ENCODE measurements around the gene AKT2.

AKT2 gene

DNA sequence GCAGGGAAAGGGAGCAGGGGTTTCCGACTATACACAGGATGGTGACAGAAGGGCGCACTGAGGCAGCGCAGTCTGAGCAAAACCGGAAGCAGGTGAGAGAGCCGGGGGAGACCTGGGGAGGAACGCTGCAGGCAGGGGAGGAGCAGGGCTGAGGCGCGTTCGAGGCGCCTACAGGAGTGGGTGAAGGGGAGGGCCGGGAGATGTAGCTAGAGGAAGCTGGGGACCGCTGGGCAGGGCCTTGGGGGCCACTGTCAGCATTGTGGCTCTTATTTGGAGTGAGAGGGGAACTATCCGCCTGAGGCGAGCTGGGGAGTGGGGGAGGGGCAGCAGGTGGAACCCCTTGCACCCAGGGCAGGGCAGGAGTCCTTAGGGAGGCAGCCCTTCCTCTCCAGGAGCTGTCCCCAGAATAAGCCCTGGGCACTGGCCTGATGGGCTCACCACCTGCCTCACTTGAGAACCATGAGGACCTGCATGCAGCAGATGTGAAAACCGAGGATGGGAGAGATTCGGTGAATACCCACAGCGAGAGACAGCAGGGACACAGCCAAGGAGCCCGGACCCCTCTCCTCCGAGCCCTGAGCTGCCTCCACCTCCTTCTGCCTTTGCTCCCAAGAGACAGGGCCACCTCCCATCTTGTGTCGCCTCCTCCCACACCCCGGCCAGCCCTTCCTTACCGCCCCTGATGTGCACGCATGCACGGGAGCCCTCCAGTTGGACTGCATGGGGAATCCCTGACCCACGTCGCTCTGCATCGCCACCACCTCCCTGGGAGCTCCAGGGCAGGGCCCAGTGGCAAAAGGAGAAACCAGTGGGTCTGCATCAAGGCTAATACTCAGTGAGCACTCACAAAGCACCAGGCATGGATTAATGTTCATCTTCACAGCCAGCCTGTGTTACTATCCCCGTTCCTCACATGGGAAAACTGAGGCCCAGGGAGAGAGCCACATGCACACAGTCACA is 10.3 kb downstream of the AKT2 start:
- no peak for DNase-seq (ENCODE audit: low read depth in 2 of 2, low spot score in 1 of 2)

DNA sequence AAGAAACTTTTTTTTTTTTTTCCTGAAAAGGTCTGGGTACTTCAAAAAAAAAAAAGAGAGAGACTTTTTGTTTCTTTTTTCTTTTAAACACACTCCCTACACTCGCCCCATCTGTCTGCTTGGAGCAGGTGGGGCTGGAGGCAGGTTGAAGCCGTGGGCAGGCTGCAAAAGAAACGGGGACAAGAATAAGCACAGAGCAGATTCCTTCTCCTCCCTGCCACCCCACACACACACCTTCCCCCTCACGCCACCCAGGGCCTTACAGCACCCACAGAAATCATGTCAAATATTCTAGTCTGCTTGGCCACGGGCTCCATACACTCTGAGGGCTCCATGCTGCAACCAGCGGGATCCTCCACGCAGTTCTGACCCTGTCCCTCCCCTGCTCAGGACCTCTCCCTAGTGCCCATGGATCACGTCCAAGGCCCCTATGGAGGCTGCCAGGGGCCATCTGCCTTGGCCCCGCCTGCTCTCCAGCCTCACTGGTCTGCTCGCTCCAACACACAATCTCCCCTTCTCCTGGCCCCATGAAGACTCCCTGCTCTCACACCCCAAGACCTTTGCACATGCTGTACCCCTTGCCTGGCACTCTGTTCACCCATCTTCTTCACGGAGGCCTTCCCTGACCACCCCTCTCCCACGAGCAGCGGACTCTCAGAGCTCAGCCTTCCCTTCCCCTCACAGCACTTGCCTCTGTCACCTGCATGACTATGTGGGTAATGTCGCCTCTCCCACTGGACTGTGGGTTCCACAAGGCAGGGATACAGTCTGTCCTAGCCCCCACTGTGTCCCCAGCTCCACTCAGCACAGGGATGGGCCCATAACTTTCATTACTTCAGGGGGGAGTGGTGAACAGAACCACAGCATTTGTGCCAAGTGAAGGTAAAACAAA is 11.4 kb downstream of the AKT2 start:
- DNase-seq (ENCODE audit: low read depth in 2 of 2, low spot score in 1 of 2), result no peak

DNA sequence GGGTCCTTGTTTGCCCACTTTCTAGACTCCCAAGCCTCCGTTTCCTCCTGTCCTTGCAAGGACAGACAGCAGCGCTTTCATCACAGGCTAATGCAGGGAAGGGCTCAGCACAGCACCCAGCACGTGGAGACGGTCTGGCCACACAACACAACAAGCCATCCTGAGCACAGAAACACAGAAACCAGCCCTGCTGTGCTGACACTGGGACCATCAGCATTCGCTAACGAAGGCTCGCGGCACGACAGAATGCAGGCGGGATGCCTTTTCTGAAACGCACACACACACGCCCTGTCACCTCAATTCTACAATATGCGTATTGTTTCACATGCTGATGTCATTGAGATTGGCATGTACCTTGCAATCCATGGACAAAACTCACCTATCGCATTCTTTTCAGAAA is 12.9 kb downstream of the AKT2 start:
- DNase-seq (ENCODE audit: low read depth in 2 of 2, low spot score in 1 of 2), result no peak

DNA sequence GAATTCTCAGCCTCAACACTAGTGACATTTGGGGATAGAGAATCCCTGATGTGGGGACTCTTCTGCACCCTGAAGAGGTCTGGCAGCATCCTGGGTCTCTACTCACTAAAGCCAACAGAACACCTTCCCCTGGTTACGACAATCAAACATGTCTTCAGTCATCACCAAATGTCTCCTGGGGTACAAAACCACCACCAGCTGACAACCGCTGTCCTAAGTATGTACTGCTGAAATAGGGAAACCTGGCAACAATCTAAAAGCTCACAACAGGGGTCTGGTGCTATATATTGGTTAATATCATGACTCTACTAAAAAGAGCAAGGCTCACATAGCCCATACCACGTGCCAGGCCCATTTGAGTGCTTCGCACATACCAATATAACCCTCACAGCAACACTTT is 13.4 kb downstream of the AKT2 start:
- no peak for DNase-seq (ENCODE audit: low read depth in 2 of 2, low spot score in 1 of 2)

DNA sequence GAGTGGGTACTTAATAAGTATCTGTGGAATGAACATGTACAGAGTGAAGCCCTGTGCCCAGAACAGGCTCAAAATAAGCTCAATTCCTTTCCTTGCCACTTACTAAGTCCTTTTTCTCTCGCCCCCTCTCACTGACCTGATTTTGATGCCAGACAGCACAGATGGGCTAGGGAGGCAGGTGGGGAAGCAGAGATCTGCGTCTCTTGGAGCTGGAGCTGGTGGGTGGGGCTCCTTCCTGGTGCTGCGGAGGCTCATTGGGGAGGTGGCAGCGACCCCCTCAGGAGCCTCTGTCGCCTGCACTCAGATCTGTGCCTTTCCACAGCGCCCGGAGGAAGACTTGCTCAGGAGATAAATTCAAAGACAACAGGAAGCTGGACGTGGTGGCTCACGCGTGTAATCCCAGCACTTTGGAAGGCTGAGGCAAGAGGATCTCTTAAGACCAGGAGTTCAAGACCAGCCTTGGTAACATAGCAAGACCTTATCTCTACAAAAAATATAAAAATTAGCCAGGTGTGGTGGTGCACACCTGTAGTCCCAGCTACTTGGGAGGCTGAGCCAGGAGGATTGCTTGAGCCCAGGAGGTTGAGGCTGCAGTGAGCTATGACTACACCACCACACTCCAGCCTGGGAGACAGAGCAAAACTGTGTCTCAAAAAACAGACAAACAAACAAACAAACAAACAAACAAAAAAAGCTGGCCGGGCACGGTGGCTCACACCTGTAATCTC is 14.6 kb downstream of the AKT2 start:
- no peak for DNase-seq (ENCODE audit: low read depth in 2 of 2, low spot score in 1 of 2)

DNA sequence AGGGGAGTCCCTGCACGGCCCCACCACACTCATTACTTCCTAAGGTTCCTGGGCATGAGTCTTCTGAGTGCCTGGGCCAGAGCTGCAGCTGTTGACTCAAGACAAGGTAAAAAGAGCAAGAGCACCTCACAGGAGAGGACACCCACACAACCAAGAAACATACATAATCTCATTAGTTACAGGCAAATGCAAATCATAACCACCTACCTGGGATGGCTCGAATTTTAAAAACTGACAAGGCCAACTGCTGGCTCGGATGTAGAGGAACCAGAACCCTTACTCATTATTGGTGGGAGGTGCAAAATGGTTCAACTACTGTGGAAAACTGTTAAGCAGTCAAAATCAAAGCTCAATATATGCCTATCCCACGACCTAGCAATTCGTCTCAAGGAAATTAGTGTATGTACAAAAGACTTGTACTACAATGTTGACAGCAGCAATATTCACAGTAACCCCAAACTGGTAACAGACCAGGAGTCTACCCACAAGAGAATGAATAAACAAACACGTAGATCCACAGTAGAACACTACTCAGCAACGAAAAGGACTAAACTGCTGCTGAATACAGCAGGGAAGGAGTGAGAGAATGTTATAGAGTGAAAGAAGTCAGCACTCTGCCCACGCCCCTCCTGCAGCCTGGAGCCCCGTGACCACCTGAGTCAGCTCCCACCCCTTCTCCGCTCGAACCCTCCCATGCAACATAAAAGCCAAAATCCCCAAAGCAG is 15.8 kb downstream of the AKT2 start:
- no peak for DNase-seq (ENCODE audit: low read depth in 2 of 2, low spot score in 1 of 2)

DNA sequence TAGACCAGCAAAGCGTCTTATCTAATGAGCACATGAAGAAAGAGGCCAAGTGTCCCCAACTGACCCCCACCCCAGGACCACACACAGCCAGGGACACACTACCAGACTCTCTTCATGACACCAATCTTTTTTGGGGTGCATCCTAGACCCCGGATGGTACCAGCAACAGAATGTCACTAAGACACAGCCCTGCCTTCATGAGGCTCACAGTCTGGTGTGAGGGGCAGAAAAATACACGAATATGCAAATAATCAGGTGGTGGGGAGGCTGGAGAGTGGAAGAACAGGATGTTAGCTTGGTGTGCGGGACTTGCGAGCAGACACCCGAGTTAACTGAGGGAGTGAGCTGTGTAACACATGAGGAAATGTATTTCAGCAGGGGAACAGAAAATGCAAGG is 17.5 kb downstream of the AKT2 start:
- DNase-seq (ENCODE audit: low read depth in 2 of 2, low spot score in 1 of 2), result no peak

DNA sequence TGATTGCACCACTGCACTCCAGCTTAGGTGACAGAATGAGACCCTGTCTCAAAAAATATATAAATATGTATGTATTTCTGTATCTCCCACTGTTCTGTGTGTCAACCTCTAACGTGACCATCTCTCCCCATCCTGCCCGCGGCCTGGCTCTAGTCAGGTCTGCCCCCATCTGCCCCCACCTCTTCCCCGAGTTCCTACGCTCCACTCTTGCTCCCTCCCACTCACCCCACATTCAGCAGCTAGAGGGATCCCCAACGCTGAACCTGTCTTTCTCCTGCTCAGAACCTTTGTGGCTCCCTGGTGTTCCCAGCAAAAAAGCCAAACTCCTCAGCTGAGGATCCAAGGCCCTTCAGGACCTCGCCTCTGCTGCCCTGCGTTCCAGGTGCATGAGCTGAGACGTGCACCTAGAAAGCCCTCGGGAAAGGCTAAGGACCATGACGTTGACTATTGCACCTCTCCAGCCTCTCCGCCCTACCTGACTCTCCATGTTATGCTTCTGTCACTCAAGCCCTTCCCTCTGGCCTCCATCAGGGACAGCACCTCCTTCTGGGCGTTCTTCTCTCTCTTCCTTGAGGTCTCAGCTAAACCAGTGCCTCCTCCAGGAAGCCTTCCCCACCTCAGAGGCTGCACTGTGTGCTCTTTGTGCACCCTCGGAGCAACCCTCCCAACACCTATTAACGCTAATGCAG is 18.1 kb downstream of the AKT2 start:
- no peak for DNase-seq (ENCODE audit: low read depth in 2 of 2, low spot score in 1 of 2)

DNA sequence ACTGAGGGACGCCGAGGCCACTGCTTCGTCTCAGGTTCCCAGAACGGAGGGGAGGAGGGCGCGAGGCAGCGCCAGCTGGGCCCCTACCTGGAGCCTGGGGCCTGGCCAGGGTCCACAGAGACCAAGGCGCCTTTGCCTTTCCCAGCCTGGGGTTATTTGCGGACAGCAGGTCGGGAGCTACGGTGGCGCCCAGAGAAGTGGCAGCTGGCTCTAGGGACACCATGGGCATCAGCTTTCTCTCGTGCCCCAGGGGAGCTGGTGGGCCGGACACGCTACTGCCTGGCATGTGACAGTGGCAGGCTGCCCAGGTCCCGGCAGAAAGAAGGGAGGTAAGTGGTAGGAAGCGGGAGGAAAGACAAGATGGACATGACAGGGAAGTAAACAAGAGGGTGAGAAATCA is 19.0 kb downstream of the AKT2 start:
- DNase-seq (ENCODE audit: low read depth in 2 of 2, low spot score in 1 of 2), result no peak

DNA sequence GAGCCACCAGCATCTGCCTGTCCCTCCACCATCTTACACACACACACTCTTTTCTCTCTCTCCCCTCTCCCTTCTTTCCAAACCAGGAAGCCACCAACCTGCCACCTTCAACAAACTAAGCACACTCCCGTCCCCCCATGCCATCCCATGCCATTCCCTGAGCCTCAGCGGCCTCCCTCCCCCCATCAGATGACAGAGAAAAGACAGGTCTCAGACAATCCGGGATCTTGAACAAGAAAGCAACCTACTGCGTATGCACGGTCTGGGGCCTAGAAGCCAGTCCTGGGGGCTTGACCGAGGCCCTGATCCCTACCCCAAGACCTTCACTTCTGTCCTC is 19.4 kb downstream of the AKT2 start:
- no peak for DNase-seq (ENCODE audit: low read depth in 2 of 2, low spot score in 1 of 2)

DNA sequence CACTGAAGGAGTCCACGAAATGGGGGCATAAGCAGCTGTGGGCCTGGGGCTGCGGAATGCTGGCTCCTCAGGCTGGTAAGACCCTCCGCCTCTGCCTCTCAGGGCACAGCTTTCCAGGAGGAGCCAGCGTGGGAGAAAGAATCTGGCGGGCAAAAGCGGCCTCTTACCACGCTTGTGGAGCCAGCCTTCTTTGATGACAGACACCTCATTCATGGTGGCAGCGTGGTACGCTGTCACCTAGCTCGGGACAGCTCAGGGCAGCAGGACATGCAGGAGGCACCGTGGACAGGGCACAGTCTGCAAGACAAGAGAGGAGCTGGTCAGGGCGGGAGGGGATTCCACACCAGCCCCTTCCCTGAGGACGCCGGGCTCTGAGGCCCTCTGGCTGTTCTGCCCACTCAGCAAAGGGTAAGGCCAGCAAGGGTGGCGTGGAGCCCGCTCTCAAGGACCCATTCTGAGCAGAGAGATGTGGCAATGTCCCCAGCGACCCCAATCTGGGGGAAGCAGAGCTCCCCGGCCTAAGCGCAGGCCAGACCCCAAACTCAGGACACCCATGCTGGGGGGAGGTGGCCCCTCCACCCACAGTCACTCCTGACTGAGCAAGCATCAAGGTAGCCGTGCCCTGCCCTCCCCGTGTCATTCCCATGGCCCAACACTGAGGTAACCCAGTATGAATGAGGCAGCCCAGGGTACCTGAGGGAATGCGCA is 19.9 kb downstream of the AKT2 start:
- DNase-seq (ENCODE audit: low read depth in 2 of 2, low spot score in 1 of 2), result no peak

DNA sequence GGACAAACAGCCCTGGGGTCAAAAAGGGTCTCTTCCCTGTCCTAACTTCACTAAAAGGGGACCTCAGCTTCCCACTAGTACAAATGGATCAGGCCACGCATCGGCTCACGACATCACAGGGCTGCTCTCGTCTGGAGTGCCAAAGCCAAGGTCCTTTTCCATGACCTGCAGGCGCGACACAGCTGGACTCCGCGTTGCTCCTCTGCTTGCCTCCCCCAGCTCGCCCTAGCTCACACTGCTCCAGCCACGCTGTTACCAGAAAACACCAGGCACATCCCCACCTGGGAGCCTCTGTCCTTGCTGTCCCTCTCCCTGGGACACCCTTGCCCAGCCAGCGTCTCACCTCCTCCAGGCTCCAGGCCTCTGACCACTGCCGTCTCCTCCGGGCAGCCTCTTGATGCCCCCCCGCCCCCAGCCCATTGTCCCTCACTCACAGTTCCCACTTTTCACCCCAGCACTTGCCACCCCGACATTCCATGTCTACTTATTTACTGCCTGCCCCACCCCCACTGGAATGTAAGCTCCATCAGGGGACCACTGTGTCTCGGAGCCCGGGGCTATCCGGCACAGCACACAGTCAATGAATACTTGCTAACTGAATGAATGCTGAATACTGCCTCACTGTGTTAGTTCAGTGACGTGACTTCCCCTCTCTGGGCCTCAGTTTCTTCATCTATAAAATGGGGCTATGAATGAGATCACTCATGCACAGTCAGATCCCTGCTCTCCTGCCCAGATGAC is 20.7 kb downstream of the AKT2 start:
- DNase-seq (ENCODE audit: low read depth in 2 of 2, low spot score in 1 of 2), result no peak

DNA sequence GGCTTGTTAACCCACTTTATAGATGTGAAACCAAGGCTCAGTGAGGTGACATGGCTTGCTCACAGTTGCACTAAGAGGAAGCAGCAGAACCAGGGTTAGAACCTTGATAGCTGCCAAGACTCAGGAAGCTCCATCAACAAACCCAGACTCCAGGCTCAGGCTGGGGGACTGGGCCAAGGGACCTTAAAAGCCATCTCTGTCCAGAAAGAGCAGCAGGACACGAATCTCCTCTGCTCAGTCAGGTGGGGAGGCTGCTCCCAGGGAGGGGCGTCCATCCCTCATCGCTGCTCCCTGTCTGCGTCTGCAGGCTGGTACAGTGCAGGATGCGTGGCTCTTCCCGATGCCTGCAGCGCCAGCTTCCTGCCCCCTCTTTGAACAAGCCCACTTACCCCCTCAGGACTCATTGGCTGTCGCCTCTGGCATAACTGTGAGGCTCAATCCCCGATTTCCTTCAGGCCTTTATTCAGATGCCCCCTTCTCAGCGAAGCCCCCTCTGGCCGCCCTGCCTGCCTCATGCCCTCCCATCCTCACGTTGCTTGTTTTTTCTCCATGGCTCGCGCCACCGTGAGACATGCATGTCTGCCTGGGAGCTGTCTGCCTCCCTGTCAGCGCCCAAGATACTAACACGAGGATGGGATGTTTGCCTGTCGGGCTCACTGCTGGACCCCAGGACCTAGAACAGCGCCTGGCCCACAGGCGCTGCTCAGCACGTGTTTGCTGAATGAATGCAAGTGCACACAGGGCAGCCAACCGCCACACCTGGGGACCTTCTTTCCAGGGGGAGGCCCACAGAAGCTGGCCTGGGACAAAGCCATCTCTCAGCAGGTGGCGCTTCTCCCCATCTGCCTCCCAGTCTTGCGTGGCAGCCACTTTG is 21.5 kb downstream of the AKT2 start:
- no peak for DNase-seq (ENCODE audit: low read depth in 2 of 2, low spot score in 1 of 2)

DNA sequence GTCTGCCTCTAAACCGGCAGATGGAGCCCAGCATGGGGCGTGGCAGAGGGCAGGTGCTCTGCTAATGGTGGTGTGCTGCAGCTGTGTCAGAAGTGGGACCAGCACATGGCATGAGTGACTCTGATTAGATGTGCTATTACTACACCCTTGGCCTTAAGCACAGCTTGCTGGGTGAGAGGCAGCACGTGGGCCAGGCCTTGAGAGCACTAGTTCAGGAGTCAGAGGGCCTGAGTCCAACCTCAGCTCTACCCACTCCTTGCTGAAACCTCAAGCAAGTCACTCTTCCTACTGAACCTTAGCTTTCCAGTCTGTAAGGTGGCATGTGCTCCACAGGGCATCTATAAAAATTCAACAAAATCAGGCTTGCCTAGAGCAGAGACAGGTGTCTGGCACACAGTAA is 22.7 kb downstream of the AKT2 start:
- no peak for DNase-seq (ENCODE audit: low read depth in 2 of 2, low spot score in 1 of 2)

DNA sequence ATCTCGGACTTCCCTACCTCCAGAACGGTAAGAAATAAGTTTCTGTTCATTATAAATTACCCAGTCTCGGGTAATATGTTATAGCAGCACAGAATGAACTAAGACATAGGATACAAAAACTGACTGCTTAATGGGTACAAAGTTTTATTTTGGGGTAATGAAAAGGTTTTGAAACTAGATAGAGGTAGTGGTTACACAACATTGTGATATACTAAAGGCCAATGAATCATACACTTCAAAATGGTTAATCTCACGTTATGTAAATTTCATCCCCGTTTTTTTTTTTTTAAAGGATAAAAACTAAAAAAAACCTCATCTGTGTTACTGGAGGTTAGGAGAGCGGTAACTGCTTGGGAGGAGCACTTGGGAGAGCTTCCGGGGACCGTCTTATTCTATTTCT is 23.5 kb downstream of the AKT2 start:
- DNase-seq (ENCODE audit: low read depth in 2 of 2, low spot score in 1 of 2), result no peak

DNA sequence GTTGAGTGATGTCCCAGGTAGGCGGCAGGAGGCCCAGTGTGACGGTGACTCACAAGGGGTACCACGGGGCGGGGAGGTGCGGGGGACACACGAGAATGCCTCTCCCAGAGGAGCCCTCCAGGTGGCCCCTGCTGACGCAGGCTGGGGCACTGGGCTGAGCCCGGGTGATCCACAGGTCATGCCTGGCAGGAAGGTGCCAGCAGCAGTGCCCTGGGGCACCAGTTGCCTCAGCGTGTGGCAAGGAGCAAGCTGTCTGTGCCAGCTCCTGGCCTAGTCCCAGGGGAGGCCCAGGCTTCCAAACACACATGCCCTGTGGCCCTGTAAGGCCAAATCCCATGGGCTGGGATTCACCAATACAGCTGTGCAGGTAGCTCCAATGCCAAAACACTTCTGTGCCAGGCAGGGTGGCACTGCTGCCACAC is 28.0 kb downstream of the AKT2 start:
- DNase-seq (ENCODE audit: low read depth in 2 of 2, low spot score in 1 of 2), result no peak

DNA sequence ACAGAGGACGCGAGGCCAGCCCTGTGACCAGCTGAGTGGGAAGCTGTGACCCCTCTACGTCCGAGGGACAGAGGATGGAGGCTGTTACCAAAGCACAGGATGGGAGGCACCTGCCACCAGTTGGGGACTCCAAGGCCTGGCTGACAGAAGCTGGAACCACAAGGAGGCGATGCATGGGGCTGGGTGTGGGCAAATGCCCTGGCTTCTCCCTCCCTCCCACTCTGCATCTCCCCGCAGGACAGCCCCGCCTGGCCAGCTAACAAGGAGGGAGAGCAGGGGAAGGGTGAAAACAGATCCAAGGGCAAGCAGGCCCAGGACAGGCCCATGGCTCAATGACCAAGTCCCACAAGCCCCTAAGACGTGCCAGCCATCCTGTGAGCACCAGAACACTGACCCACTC is 28.6 kb downstream of the AKT2 start:
- DNase-seq (ENCODE audit: low read depth in 2 of 2, low spot score in 1 of 2), result no peak

DNA sequence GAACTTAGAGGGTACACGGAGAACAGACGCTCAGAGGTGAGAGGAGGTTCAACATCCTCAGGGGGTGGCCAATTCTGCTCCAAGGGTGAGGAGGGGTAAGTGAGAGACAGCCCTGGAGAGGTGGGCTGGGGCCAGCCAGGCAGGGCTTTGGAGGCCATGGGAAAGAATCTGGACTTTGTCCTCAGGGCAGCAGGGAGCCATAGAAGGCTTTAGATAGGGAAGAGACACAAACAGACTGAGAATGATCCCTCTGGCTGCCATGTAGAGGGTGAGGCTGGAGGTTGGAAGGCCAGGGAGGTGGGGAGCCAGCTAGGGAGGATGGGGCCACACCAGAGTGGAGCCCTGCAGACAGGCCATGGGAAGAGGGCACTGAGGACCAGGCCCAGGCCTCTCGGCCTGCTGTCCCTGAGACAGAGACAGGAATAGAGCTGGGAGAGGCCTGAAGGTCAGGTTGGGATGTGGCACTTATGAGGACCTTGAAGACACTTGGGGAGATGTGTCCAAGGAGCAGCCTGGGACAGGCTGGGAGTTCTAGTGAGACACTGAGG is 29.5 kb downstream of the AKT2 start:
- DNase-seq (ENCODE audit: low read depth in 2 of 2, low spot score in 1 of 2), result no peak

Measured in stimulated activated CD8-positive, alpha-beta memory T cell treated with anti-CD3 and anti-CD28 coated beads, Interleukin-4, amount 100 ng/mL, for 4 hours (primary cell).